ENCODE data around the gene BNIP5.

- no peak for TF ChIP-seq EZH2phosphoT487 (IDR thresholded peaks at IDR 0.05; ENCODE audit: borderline replicate concordance, low read depth, low read length)
- TF ChIP-seq, protein P1, sequence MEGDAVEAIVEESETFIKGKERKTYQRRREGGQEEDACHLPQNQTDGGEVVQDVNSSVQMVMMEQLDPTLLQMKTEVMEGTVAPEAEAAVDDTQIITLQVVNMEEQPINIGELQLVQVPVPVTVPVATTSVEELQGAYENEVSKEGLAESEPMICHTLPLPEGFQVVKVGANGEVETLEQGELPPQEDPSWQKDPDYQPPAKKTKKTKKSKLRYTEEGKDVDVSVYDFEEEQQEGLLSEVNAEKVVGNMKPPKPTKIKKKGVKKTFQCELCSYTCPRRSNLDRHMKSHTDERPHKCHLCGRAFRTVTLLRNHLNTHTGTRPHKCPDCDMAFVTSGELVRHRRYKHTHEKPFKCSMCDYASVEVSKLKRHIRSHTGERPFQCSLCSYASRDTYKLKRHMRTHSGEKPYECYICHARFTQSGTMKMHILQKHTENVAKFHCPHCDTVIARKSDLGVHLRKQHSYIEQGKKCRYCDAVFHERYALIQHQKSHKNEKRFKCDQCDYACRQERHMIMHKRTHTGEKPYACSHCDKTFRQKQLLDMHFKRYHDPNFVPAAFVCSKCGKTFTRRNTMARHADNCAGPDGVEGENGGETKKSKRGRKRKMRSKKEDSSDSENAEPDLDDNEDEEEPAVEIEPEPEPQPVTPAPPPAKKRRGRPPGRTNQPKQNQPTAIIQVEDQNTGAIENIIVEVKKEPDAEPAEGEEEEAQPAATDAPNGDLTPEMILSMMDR (conservative IDR thresholded peaks at IDR 0.05; ENCODE audit: low read length): no peak
Observed at GRCh38 chr6:36319821-36320220, 16.9 kb downstream of the BNIP5 start.
